Measurements from ENCODE around the gene ZMYND8.

DNA sequence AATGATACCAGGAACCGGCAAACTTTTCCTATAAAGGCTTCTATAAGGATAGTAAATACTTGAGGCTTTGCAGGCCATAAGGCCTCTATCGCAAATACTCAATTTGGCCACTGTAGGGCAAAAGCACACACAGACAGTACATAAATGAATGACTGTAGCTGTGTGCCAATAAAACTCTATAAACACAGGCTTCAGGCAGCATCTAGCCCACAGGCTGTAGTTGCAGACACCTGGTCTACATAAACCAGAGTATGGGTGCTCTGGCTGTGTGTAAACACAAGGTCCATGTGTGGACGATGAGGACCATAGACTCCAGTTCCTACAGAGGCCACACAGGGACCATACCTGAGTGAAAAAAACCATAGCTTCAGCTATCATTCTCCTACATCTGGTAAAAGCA lies 52.2 kb downstream of the ZMYND8 start:
- TF ChIP-seq, protein P1, sequence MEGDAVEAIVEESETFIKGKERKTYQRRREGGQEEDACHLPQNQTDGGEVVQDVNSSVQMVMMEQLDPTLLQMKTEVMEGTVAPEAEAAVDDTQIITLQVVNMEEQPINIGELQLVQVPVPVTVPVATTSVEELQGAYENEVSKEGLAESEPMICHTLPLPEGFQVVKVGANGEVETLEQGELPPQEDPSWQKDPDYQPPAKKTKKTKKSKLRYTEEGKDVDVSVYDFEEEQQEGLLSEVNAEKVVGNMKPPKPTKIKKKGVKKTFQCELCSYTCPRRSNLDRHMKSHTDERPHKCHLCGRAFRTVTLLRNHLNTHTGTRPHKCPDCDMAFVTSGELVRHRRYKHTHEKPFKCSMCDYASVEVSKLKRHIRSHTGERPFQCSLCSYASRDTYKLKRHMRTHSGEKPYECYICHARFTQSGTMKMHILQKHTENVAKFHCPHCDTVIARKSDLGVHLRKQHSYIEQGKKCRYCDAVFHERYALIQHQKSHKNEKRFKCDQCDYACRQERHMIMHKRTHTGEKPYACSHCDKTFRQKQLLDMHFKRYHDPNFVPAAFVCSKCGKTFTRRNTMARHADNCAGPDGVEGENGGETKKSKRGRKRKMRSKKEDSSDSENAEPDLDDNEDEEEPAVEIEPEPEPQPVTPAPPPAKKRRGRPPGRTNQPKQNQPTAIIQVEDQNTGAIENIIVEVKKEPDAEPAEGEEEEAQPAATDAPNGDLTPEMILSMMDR (conservative IDR thresholded peaks at IDR 0.05) = no peak; the same call in 1 of the 2 replicates
- TF ChIP-seq EZH2 (IDR thresholded peaks at IDR 0.05; ENCODE audit: low read depth) = no peak
